Uterus (tissue), 2 donors: ENCODE data around the gene E4F1.

Experiments
- CTCF ChIP-seq, 4 experiments: fragments of 200-600 bp in 2 of 4; fragments of 450-650 bp in 2 of 4; sonication (generic) in 2 of 4; IDR thresholded peaks; one replicate each; pipeline ENCODE4 v1.5.1; 2016 to 2019; ENCODE audit warnings: antibody characterized with exemption in 4 of 4, mild to moderate bottlenecking in 2 of 4, moderate library complexity in 1 of 4
- POLR2A ChIP-seq, 2 donors: fragments of 450-650 bp; IDR thresholded peaks; one replicate each; pipeline ENCODE4 v1.6.1; 2016; ENCODE audit warnings: antibody characterized with exemption in 2 of 2, mild to moderate bottlenecking in 1 of 2, moderate library complexity in 1 of 2

GRCh38 chr16:2275476-2276367 is 52.3 kb downstream of the E4F1 start:
- no peak for TF ChIP-seq CTCF (IDR thresholded peaks at IDR 0.05)
- no peak for TF ChIP-seq POLR2A (IDR thresholded peaks at IDR 0.05)
